ENCODE data around the gene YIPF3. TPM values are rescaled to one million over a fixed set of nuclear protein-coding genes. Genes with fewer than 3 reads are reported as not detected.
"Not testable (repeated sequence)": the region's sequence is repeated elsewhere in the genome, so short reads cannot be mapped to it uniquely, and the experiment has no call there.

The YIPF3 gene
- total RNA-seq (100 to 1,000 TPM in 1 of 5 donors, 10 to 100 TPM in 4; 18.7 to 107 (median 62.0) TPM), polyA plus RNA-seq (10 to 100 TPM; 49.3 to 77.4 (median 53.2) TPM)
- long read RNA-seq, donor 1, transcript YIPF3-202 (9 exons, 1,576 nt) = major isoform, 13 of 22 reads
- long read RNA-seq, donor 1, partial matches to known transcripts = 5 of 22 reads
- long read RNA-seq, donor 1, other reads (novel, unspliced or antisense) = 0 of 22 reads
- long read RNA-seq, donor 2, transcript YIPF3-202 (9 exons, 1,576 nt) = major isoform, 33 of 43 reads
- long read RNA-seq, donor 2, partial matches to known transcripts = 5 of 43 reads
- long read RNA-seq, donor 2, other reads (novel, unspliced or antisense) = 0 of 43 reads
- long read RNA-seq, donor 3, transcript YIPF3-202 (9 exons, 1,576 nt) = major isoform, 20 of 41 reads
- long read RNA-seq, donor 3, partial matches to known transcripts = 20 of 41 reads
- long read RNA-seq, donor 3, other reads (novel, unspliced or antisense) = 0 of 41 reads
- long read RNA-seq, donor 4 = 0 reads
- long read RNA-seq, donor 5, transcript YIPF3-202 (9 exons, 1,576 nt) = major isoform, 27 of 43 reads
- long read RNA-seq, donor 5, partial matches to known transcripts = 10 of 43 reads
- long read RNA-seq, donor 5, other reads (novel, unspliced or antisense) = 0 of 43 reads
- long read RNA-seq, donor 6, transcript YIPF3-202 (9 exons, 1,576 nt) = major isoform, 74 of 107 reads
- long read RNA-seq, donor 6, transcript YIPF3-211 (3 exons, 652 nt) = minor isoform, 6 of 107 reads
- long read RNA-seq, donor 6, partial matches to known transcripts = 22 of 107 reads
- long read RNA-seq, donor 6, other reads (novel, unspliced or antisense) = 0 of 107 reads
- long read RNA-seq, donor 7, transcript YIPF3-202 (9 exons, 1,576 nt) = major isoform, 32 of 53 reads
- long read RNA-seq, donor 7, partial matches to known transcripts = 16 of 53 reads
- long read RNA-seq, donor 7, other reads (novel, unspliced or antisense) = 0 of 53 reads
- long read RNA-seq, donor 8, transcript YIPF3-211 (3 exons, 652 nt) = minor isoform, 6 of 60 reads
- long read RNA-seq, donor 8, transcript YIPF3-202 (9 exons, 1,576 nt) = major isoform, 23 of 60 reads
- long read RNA-seq, donor 8, partial matches to known transcripts = 20 of 60 reads
- long read RNA-seq, donor 8, other reads (novel, unspliced or antisense) = 10 of 60 reads
- long read RNA-seq, donor 9, transcript YIPF3-202 (9 exons, 1,576 nt) = major isoform, 19 of 44 reads
- long read RNA-seq, donor 9, partial matches to known transcripts = 13 of 44 reads
- long read RNA-seq, donor 9, other reads (novel, unspliced or antisense) = 7 of 44 reads
- long read RNA-seq, donor 10, transcript YIPF3-202 (9 exons, 1,576 nt) = major isoform, 13 of 19 reads
- long read RNA-seq, donor 10, partial matches to known transcripts = 5 of 19 reads
- long read RNA-seq, donor 10, other reads (novel, unspliced or antisense) = 0 of 19 reads

DNA sequence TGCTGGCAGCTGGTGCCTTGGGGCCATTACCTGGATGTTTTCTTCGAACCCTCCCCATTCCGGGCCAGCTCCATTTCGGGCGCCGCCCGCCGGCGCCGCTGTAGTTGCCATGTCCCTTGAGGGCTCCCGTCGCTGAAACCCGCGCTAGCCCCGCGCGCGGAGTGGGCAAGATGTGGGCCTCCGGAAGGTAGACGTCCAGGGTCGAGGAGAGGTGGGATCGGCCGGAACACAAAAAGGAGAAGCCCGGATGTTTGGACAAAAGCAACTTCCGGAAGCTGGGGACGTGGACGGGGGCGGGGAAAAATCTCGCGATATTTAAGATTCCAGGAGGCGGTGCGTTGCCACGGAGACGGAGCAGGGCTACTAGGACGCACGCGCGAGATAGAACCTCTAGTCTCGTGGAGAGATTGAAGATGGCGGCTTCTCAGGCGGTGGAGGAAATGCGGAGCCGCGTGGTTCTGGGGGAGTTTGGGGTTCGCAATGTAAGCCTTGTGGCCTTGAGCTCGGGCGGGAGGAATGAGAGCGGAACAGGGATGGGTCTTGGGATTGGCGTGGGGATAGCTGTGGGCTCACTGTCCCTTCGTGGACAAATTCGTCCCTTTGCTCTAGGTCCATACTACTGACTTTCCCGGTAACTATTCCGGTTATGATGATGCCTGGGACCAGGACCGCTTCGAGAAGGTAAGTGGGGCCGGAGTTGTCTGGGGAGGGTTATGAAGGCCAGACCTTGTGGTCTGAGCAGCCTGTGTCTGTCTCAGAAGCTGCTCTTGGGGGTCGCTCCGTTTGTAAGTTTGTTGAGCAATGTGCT, at the start of gene YIPF3, which contains the start of gene POLR1C:
Gene YIPF3, minus strand, starts transcription at position 230 of the 808 bp plus-strand sequence. Its CDS starts 119 bp downstream, at position 111.
Gene POLR1C, plus strand, starts transcription at position 393 of the 808 bp plus-strand sequence. Its CDS starts 21 bp downstream, at position 414.
- peak within 1 kb of the TSS; percentile 86 to 93 (median 87) for H3K27ac ChIP-seq
- peak within 1 kb of the TSS; percentile 75 to 98 (median 94) for H3K4me3 ChIP-seq
- intact Hi-C loops (cut with DNase I; ENCODE audit: low total_unique reads) = no loop called here
- H3K27me3 ChIP-seq = no peaks in the 10 kb centered on the region
- no peaks in the 10 kb centered on the region for H3K9me3 ChIP-seq
- peaks cover 29 to 52% (median 46%) of the 10 kb centered on the region in 4 donors for H3K4me1 ChIP-seq
- 0 to 1% (median 0%) methylated on average over 45 to 57 of the region's 57 CpGs for WGBS, 5 donors
- TF ChIP-seq EP300 (IDR thresholded peaks at IDR 0.05) = peak; percentile 9
- TF ChIP-seq, protein P1, sequence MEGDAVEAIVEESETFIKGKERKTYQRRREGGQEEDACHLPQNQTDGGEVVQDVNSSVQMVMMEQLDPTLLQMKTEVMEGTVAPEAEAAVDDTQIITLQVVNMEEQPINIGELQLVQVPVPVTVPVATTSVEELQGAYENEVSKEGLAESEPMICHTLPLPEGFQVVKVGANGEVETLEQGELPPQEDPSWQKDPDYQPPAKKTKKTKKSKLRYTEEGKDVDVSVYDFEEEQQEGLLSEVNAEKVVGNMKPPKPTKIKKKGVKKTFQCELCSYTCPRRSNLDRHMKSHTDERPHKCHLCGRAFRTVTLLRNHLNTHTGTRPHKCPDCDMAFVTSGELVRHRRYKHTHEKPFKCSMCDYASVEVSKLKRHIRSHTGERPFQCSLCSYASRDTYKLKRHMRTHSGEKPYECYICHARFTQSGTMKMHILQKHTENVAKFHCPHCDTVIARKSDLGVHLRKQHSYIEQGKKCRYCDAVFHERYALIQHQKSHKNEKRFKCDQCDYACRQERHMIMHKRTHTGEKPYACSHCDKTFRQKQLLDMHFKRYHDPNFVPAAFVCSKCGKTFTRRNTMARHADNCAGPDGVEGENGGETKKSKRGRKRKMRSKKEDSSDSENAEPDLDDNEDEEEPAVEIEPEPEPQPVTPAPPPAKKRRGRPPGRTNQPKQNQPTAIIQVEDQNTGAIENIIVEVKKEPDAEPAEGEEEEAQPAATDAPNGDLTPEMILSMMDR (IDR thresholded peaks at IDR 0.05) = no peak
- peak in 1 of 4 donors; percentile 25 for TF ChIP-seq POLR2A (IDR thresholded peaks at IDR 0.05)
- peak; percentile 47 to 88 (median 49) for TF ChIP-seq POLR2AphosphoS5 (IDR thresholded peaks at IDR 0.05)
- H3K36me3 ChIP-seq = peaks cover 53 to 70% (median 65%) of the 10 kb centered on the region in 4 donors
- DNase-seq = peak; percentile 99

DNA sequence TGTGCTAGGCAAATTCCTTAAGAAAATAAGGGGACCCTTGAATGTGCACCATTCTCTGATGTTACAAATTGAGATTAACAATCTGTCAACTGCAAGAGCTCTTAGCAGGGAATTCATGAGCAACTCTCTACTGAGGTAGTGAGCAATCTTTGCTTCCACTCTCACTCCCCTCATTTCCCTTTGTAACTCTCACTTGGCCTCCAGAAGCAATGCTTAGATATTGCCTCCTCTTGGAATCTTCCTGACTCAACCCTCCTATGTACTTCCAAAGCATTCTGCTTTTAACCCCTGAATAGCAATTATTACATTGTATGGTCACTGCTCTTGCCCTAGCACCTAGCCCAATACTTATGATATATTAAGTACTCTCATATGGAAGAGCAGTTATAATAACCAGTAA, 42.6 kb upstream of the YIPF3 start:
- TF ChIP-seq EP300 (IDR thresholded peaks at IDR 0.05) = no peak
- no peak for TF ChIP-seq POLR2AphosphoS5 (IDR thresholded peaks at IDR 0.05)
- TF ChIP-seq, protein P1 (IDR thresholded peaks at IDR 0.05) = no peak
- no peak for TF ChIP-seq POLR2A (IDR thresholded peaks at IDR 0.05)
- intact Hi-C loops (cut with DNase I; ENCODE audit: low total_unique reads) = no loop called here

DNA sequence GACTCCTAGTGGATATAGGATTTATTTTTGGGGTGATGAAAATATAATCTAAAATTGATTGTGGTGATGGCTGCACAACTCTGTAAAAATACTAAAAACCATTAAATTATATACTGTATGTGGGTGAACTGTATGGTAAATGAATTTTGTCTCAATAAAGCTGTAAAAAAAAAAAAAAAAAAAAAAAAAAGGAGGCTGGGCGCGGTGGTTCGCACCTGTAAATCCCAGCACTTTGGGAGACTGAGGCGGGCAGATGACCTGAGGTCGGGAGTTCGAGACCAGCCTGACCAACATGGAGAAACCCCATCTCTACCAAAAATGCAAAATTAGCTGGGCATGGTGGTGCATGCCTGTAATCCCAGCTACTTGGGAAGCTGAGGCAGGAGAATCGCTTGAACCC, 40.9 kb upstream of the YIPF3 start:
- intact Hi-C loops (cut with DNase I; ENCODE audit: low total_unique reads); DNase-seq; H3K9me3 ChIP-seq; H3K4me1 ChIP-seq; H3K4me3 ChIP-seq; H3K27ac ChIP-seq; H3K27me3 ChIP-seq: not testable (repeated sequence)
- WGBS, 5 donors = 93 to 97% (median 96%) methylated on average over 7 of the region's 7 CpGs
- H3K36me3 ChIP-seq = peaks cover 74 to 100% (median 100%) of the 10 kb centered on the region in 4 donors

More for the DNA sequence above, 42.6 kb upstream of the YIPF3 start:
- Histone ChIP-seq H3K27me3 (no peaks in the 10 kb centered on the region), H3K4me3 (no peak overlapping the region), H3K27ac (no peak overlapping the region), H3K4me1 (no peaks in the 10 kb centered on the region), H3K9me3 (no peaks in the 10 kb centered on the region), H3K36me3 (peaks cover 76 to 100% (median 100%) of the 10 kb centered on the region in 4 donors)
- DNase-seq = no peak

- intact Hi-C loops (cut with DNase I; ENCODE audit: low total_unique reads) = no loop called here
- H3K27me3 ChIP-seq = no peaks in the 10 kb centered on the region
- H3K4me3 ChIP-seq = no peak overlapping the region
- H3K36me3 ChIP-seq = peaks cover 63 to 100% (median 100%) of the 10 kb centered on the region in 4 donors
- H3K9me3 ChIP-seq = no peaks in the 10 kb centered on the region
- H3K4me1 ChIP-seq = no peaks in the 10 kb centered on the region
- DNase-seq = no peak
- WGBS, 5 donors = 86 to 91% (median 89%) methylated on average over 3 of the region's 3 CpGs
- H3K27ac ChIP-seq = no peak overlapping the region
- TF ChIP-seq, protein P1 (IDR thresholded peaks at IDR 0.05) = no peak
- TF ChIP-seq POLR2AphosphoS5 (IDR thresholded peaks at IDR 0.05) (no peak), POLR2A (IDR thresholded peaks at IDR 0.05) (no peak), EP300 (IDR thresholded peaks at IDR 0.05) (no peak)
Measured at GRCh38 chr6:43547222-43547621, 30.5 kb upstream of the YIPF3 start.
